HG03064 (cell line): ENCODE measurements around the gene CCDC92.

Experiments
- ATAC-seq: cut with Tn5 transposase; IDR thresholded peaks from one replicate; pipeline ENCODE4 v1.9.1; 2021; ENCODE audit warnings: low read depth; ENCODE audit not compliant: unreplicated experiment

CCDC92 gene

GRCh38 chr12:123892853-123893252 is 79.8 kb downstream of the CCDC92 start:
- no peak for ATAC-seq

GRCh38 chr12:123892180-123892559 is 80.5 kb downstream of the CCDC92 start:
- no peak for ATAC-seq

- ATAC-seq: no peak
Measured at GRCh38 chr12:123891516-123892179, 81.0 kb downstream of the CCDC92 start.

- ATAC-seq: no peak
Measured at GRCh38 chr12:123891011-123891410, 81.6 kb downstream of the CCDC92 start.

DNA sequence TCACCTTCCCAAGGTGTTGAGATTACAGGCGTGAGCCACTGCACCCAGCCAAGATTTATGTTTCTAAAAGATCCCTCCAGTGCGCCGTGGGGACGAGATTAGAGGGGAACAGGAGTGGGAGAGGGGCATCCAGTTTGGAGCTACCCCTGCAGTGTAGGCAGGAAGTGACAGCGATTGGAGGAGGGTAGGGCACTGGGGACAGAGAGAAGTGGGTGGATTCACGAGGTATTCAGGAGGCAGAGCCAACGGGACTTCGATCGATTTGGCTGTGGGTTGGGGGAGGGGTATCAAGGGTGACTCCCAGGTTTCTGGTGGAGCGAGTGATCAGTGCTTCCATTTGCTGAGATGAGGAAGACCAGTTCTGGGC is 82.1 kb downstream of the CCDC92 start:
- no peak for ATAC-seq

DNA sequence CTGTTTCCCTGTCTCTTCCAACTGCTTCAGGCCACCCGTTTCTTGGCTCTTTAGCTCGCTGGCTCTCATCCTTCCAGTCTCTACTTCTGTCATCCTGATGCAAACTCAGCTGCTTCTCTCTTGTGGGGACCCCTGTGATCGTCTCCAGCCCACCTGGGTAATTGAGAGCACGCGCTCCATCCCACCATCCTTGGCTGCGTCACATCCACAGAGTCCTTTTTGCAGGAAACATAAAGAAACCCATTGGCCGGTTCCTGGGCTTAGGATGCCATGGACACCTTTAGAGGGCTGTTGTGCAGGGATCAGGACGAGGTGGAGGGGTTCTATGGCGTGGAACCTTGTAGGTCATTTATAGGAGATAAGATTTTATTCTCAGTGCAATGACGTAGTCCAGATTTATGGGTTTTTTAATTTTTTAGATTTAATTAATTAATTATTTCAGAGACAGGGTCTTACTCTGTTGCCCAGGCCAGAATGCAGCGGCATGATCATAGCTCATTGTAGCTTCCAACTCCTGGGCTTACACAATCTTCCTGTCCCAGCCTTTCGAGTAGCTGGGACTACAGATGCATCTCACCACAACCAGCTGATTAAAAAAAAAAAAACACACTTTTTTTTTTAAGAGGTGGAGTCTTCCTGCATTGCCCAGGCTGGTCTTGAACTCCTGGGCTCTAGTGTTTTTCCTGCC is 82.6 kb downstream of the CCDC92 start:
- no peak for ATAC-seq

DNA sequence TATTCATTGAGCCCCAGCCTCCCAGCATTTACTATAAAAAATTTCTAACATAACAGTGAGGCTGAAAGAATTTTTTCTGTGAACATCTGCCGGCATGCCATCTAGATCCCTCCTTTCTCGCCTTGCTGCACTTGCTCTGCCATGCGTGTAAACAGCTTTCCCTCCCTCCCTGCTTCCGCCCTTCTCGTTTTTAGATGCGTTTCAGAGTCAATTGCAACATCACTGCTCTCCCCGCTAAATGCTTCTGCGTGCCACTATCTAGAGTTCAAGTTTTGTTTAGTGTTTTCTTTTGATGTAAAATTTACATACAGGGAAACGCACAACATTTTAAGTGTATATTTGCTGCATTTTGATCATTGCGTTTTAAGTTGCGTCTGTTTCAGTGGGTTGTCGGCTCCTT is 83.6 kb downstream of the CCDC92 start:
- no peak for ATAC-seq

- ATAC-seq: no peak
Measured at GRCh38 chr12:123886931-123887582, 85.6 kb downstream of the CCDC92 start.

GRCh38 chr12:123886258-123886657 is 86.4 kb downstream of the CCDC92 start:
- no peak for ATAC-seq
